Measurements from ENCODE around the gene RBCK1. TPM values are rescaled to one million over a fixed set of nuclear protein-coding genes. Genes with fewer than 3 reads are reported as not detected.

The RBCK1 gene
- polyA plus RNA-seq, 1 donor = 86.9 TPM

Other genes with a start within 250 kb of the RBCK1 start
- not detected for gene DEFB128, start 218.6 kb upstream of the RBCK1 start, polyA plus RNA-seq
- not detected for gene DEFB129, start 181.0 kb upstream of the RBCK1 start, polyA plus RNA-seq
- gene DEFB132, start 150.6 kb upstream of the RBCK1 start, polyA plus RNA-seq = not detected
- 12.0 TPM for gene C20orf96, start 117.5 kb upstream of the RBCK1 start, polyA plus RNA-seq
- 28.1 TPM for gene ZCCHC3, start 110.7 kb upstream of the RBCK1 start, polyA plus RNA-seq
- gene SOX12, start 82.7 kb upstream of the RBCK1 start, polyA plus RNA-seq = 12.7 TPM
- gene NRSN2, start 61.2 kb upstream of the RBCK1 start, polyA plus RNA-seq = 21.3 TPM
- gene TRIB3, start 27.5 kb upstream of the RBCK1 start, polyA plus RNA-seq = 2.5 TPM
- 30.4 TPM for gene TBC1D20, start 54.2 kb downstream of the RBCK1 start, polyA plus RNA-seq
- 120 TPM for gene CSNK2A1, start 135.5 kb downstream of the RBCK1 start, polyA plus RNA-seq
- 0.64 TPM for gene TCF15, start 202.0 kb downstream of the RBCK1 start, polyA plus RNA-seq
- gene SRXN1, start 244.9 kb downstream of the RBCK1 start, polyA plus RNA-seq = 18.0 TPM